ENCODE results near the gene FAF2. TPM values are rescaled to one million over a fixed set of nuclear protein-coding genes. Genes with fewer than 3 reads are reported as not detected.

Gene FAF2
- total RNA-seq, 1 experiment from 2014 or later = 44.4 TPM

GRCh38 chr5:176524138-176524537, 76.0 kb downstream of the FAF2 start:
- TF ChIP-seq, protein P1, sequence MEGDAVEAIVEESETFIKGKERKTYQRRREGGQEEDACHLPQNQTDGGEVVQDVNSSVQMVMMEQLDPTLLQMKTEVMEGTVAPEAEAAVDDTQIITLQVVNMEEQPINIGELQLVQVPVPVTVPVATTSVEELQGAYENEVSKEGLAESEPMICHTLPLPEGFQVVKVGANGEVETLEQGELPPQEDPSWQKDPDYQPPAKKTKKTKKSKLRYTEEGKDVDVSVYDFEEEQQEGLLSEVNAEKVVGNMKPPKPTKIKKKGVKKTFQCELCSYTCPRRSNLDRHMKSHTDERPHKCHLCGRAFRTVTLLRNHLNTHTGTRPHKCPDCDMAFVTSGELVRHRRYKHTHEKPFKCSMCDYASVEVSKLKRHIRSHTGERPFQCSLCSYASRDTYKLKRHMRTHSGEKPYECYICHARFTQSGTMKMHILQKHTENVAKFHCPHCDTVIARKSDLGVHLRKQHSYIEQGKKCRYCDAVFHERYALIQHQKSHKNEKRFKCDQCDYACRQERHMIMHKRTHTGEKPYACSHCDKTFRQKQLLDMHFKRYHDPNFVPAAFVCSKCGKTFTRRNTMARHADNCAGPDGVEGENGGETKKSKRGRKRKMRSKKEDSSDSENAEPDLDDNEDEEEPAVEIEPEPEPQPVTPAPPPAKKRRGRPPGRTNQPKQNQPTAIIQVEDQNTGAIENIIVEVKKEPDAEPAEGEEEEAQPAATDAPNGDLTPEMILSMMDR (conservative IDR thresholded peaks at IDR 0.05) = no peak
- Histone ChIP-seq H3K4ac (ENCODE audit: low read depth, low read length) (no peak overlapping the region), H2BK15ac (ENCODE audit: low read depth, low read length) (no peak overlapping the region), H4K91ac (ENCODE audit: insufficient read length, low read depth, low read length) (no peak overlapping the region), H4K20me1 (ENCODE audit: control insufficient read depth, insufficient read depth, insufficient read length) (no peaks in the 10 kb centered on the region), H3K79me2 (ENCODE audit: insufficient read depth, low read length) (no peaks in the 10 kb centered on the region), H3K23ac (ENCODE audit: insufficient read length, low read depth, low read length) (no peak overlapping the region), H3K4me1 (ENCODE audit: insufficient read depth, low read length) (no peaks in the 10 kb centered on the region), H3K18ac (ENCODE audit: insufficient read length, low read depth, low read length) (no peak overlapping the region), H4K5ac (ENCODE audit: insufficient read length, low read depth, low read length) (no peak overlapping the region), H2BK12ac (ENCODE audit: insufficient read length, low read depth, low read length) (no peak overlapping the region), H3K9me3 (ENCODE audit: control insufficient read depth, low read depth, low read length) (no peaks in the 10 kb centered on the region), H3K27me3 (ENCODE audit: insufficient read depth, low read length) (no peaks in the 10 kb centered on the region), H2BK5ac (ENCODE audit: insufficient read length, low read length) (no peak overlapping the region), H3K27ac (ENCODE audit: insufficient read length, low read depth, low read length) (no peak overlapping the region), H2AFZ (ENCODE audit: low read length) (no peak overlapping the region), H3K79me1 (ENCODE audit: insufficient read depth, low read depth, low read length, poor library complexity, severe bottlenecking) (no peaks in the 10 kb centered on the region), H2BK120ac (ENCODE audit: low read depth, low read length, poor library complexity, severe bottlenecking) (no peak overlapping the region), H3K56ac (ENCODE audit: insufficient read length, low read depth, low read length) (no peak overlapping the region), H3K9ac (ENCODE audit: extremely low read depth, insufficient read length, low read length) (no peak overlapping the region), H3K4me2 (ENCODE audit: insufficient read depth, insufficient read length, low read length) (no peak overlapping the region), H3T11ph (ENCODE audit: low read length) (no peak overlapping the region), H3K23me2 (ENCODE audit: insufficient read length, low read depth, low read length, poor library complexity, severe bottlenecking) (no peaks in the 10 kb centered on the region), H2AK5ac (ENCODE audit: insufficient read length, low read length) (no peak overlapping the region), H4K8ac (replicated peaks; ENCODE audit: insufficient read length, low read depth, low read length) (no peak overlapping the region), H3K14ac (ENCODE audit: insufficient read depth, low read length) (no peak overlapping the region), H2BK20ac (ENCODE audit: low read depth, low read length, poor library complexity, severe bottlenecking) (no peak overlapping the region)
- H3K4me1 Mint-ChIP-seq = peaks cover 11 to 14% of the 10 kb centered on the region in 2 experiments
- no peaks in the 10 kb centered on the region for H3K9me3 Mint-ChIP-seq
- DNase-seq = no peak
- peaks cover 6 to 31% (median 26%) of the 10 kb centered on the region in 3 experiments; a peak in 6 of 7 replicates for H3K36me3 Mint-ChIP-seq (ENCODE audit: insufficient read depth in 1 of 3, low read depth in 3 of 3)
- H3K27ac Mint-ChIP-seq = no peak overlapping the region
- H3K27me3 Mint-ChIP-seq (ENCODE audit: low read depth) = peaks cover 3% of the 10 kb centered on the region
- WGBS (ENCODE audit: extremely low coverage, insufficient read length, low lambda C conversion rate) = no CpG with 5 or more reads among the region's 6 CpGs
- no peak overlapping the region for H3K4me3 Mint-ChIP-seq

Measured in H9 (cell line).